K562 (cell line): ENCODE measurements around the gene TMEM222. TPM values are rescaled to one million over a fixed set of nuclear protein-coding genes. Genes with fewer than 3 reads are reported as not detected.

Experiments
- ATAC-seq: fragments of 200-7000 bp; cut with Tn5 transposase; 3 replicates; pipeline ENCODE4 v1.9.1; 2020; ENCODE audit warnings: moderate library complexity
- BruUV-seq: library from RNA; stranded (reverse); fragments of 400-500 nt; replicated peaks from 2 replicates; lab custom pipeline; 2021; lab: Mats Ljungman, UMichigan
- CTCF ChIA-PET: fragments of 300-600 bp; formaldehyde crosslinking; extraction: SDS; loops from one replicate; lab custom pipeline; 2021; ENCODE audit warnings: low intra/inter-chr PET ratio; lab: Yijun Ruan, JAX
- POLR2A ChIA-PET: fragments of 300-600, 350-650 bp; sonication (Branson Sonifier 250); formaldehyde crosslinking; extraction: SDS; loops from one replicate; lab custom pipeline; 2021; ENCODE audit warnings: antibody characterized with exemption, inconsistent platforms; lab: Yijun Ruan, JAX
- DNase-seq, 4 experiments: peaks; one replicate each; pipeline versions ENCODE4 v3.0.0 to v3.0.0-alpha.2; 2011 to 2018; ENCODE audit warnings: low spot score in 3 of 4, mixed read lengths in 3 of 4; ENCODE audit errors: extremely low read depth in 1 of 4
- FAIRE-seq: peaks from 2 replicates; lab custom pipeline; 2011; peaks lifted over from hg19 to GRCh38; lab: Jason Lieb, UNC
- H2AFZ ChIP-seq: 2 replicates; pipeline ENCODE4 v1.6.0; 2011; ENCODE audit warnings: low read depth, low read length, control low read depth, inconsistent platforms
- H3K27ac ChIP-seq: fragments of 200-600 bp; 3 replicates; pipeline ENCODE4 v1.8.0; 2011; ENCODE audit warnings: low read depth, mild to moderate bottlenecking, control low read depth, inconsistent platforms, low read length, moderate library complexity, mixed read lengths; ENCODE audit errors: extremely low read depth
- H3K27me3 ChIP-seq, 2 experiments: fragments of 300-600 bp in 1 of 2; 2 replicates in 1 of 2; 3 replicates in 1 of 2; pipeline versions ENCODE4 v1.6.0 to v1.8.0; 2011; ENCODE audit warnings: inconsistent platforms in 2 of 2, low read length in 2 of 2, mild to moderate bottlenecking in 1 of 2, mixed read lengths in 1 of 2, moderate library complexity in 1 of 2; ENCODE audit not compliant: control insufficient read depth in 2 of 2, insufficient read depth in 2 of 2
- H3K36me3 ChIP-seq: fragments of 300-600 bp; 3 replicates; pipeline ENCODE4 v1.8.0; 2011; ENCODE audit warnings: mild to moderate bottlenecking, low read length, inconsistent platforms; ENCODE audit not compliant: control insufficient read depth, insufficient read depth
- H3K4me1 ChIP-seq, 2 experiments: fragments of 200-600 bp in 1 of 2; replicated peaks in 1 of 2; 2 replicates in 1 of 2; 3 replicates in 1 of 2; pipeline versions ENCODE4 v1.5.1 to v1.8.0; 2011; ENCODE audit warnings: inconsistent platforms in 2 of 2, low read length in 2 of 2, mild to moderate bottlenecking in 1 of 2, mixed read lengths in 1 of 2, moderate library complexity in 1 of 2; ENCODE audit not compliant: control insufficient read depth in 2 of 2, insufficient read depth in 2 of 2
- H3K4me2 ChIP-seq: 2 replicates; pipeline ENCODE4 v1.6.1; 2011; ENCODE audit warnings: low read length, control low read depth, inconsistent platforms, mixed read lengths; ENCODE audit not compliant: insufficient read depth
- H3K4me3 ChIP-seq: fragments of 200-600 bp; sonication (generic), shearing (Covaris generic); 2 replicates; pipeline ENCODE4 v1.5.1; 2016; ENCODE audit warnings: control low read depth, inconsistent platforms
- H3K79me2 ChIP-seq: fragments of 200-600 bp; 3 replicates; pipeline ENCODE4 v1.8.0; 2011; ENCODE audit warnings: low read length, inconsistent platforms; ENCODE audit not compliant: control insufficient read depth, insufficient read depth
- H3K9ac ChIP-seq, 2 experiments: 2 replicates each; pipeline versions ENCODE4 v1.6.0 to v1.6.1; 2011; ENCODE audit warnings: low read depth in 2 of 2, low read length in 2 of 2, control low read depth in 1 of 2, inconsistent platforms in 1 of 2, mild to moderate bottlenecking in 1 of 2, mixed read lengths in 1 of 2; ENCODE audit not compliant: insufficient read depth in 1 of 2
- H3K9me1 ChIP-seq: one replicate; pipeline ENCODE4 v1.6.0; 2011; ENCODE audit warnings: inconsistent platforms, mild to moderate bottlenecking, low read length, moderate library complexity; ENCODE audit not compliant: control insufficient read depth, insufficient read depth
- H3K9me3 ChIP-seq: replicated peaks from 2 replicates; pipeline ENCODE4 v1.5.1; 2011; ENCODE audit warnings: low read depth, low read length, inconsistent platforms; ENCODE audit not compliant: control insufficient read depth, insufficient read depth
- H4K20me1 ChIP-seq: replicated peaks from 2 replicates; pipeline ENCODE4 v1.6.1; 2011; ENCODE audit warnings: low read length, inconsistent platforms, mixed read lengths; ENCODE audit not compliant: control insufficient read depth, insufficient read depth
- PTBP1 ChIP-seq: fragments of 200-400 bp; formaldehyde crosslinking; IDR thresholded peaks from 2 replicates; pipeline ENCODE4 v1.6.1; 2017; ENCODE audit warnings: low read depth, low read length
- USF1 ChIP-seq: sonication (generic); formaldehyde crosslinking; IDR thresholded peaks from 2 replicates; pipeline ENCODE4 v1.9.0; 2022; ENCODE audit warnings: mild to moderate bottlenecking, missing genetic modification reagents
- WGBS: fragments of 100-300 bp; shearing (Covaris generic); methylation state at CpG from one replicate; pipeline ENCODE4 v1.1.6; 2016; ENCODE audit warnings: low coverage, mixed read lengths; ENCODE audit not compliant: insufficient coverage; ENCODE audit errors: missing lambda C conversion rate; 5-methylcytosine and 5-hydroxymethylcytosine counted together
- in situ Hi-C: fragments of 300-500 bp; cut with MboI; formaldehyde crosslinking; loops from 4 replicates; pipeline ENCODE4 v1.15.0; 2018; ENCODE audit warnings: inconsistent platforms, mixed read lengths
- intact Hi-C: fragments of 100-400 bp; cut with micrococcal nuclease; formaldehyde crosslinking; loops from 2 replicates; pipeline ENCODE4 v1.14.2; 2022
- polyA plus RNA-seq, 8 experiments: library from polyadenylated mRNA; depleted of rRNA in 4 of 8; stranded (reverse) in 5 of 8; unstranded in 3 of 8; fragments of >200 nt; fragmentation: Nextera tagmentation in 2 of 8; fragmentation: Illumina TruSeq in 1 of 8; extraction: Ambion mirVana in 2 of 8; extraction: Trizol in 1 of 8; gene quantifications; 2 replicates each; pipeline versions ENCODE4 v1.2.1 to v1.2.3, GENCODE V29; 2011 to 2014; ENCODE audit warnings: inconsistent platforms in 1 of 8, missing spikeins in 1 of 8
- total RNA-seq, 7 experiments: library from RNA; depleted of rRNA in 6 of 7; stranded (reverse); fragments of >200 nt in 6 of 7; fragmentation: Illumina TruSeq in 2 of 7; extraction: Trizol in 2 of 7; gene quantifications; 2 replicates each; pipeline versions ENCODE4 v1.2.1 to v1.2.3, GENCODE V29; 2011 to 2021; ENCODE audit warnings: low replicate concordance in 1 of 7

TMEM222 gene
- total and polyA plus RNA-seq, 9 of the 15 experiments (the other 6 are each of a cell fraction or from before 2014, with no cell fraction given): 6.9 to 48.0 (median 32.8) TPM

- intact Hi-C loops (loop anchor here (1.0 to 2.0 kb wide), 2 partner anchors 40 to 63 kb away; no protein-coding TSS in a partner anchor), in situ Hi-C loops (no loop called here)
- H3K27me3 ChIP-seq: no peaks in the 10 kb centered on the region
- ATAC-seq: no peak
- TF ChIP-seq PTBP1 (no peak), USF1 (CRISPR knock-in tag) (0 out of 2 replicates have a peak, but pooled peaks have one; percentile 27)
- peaks cover 28% of the 10 kb centered on the region for H3K79me2 ChIP-seq
- peak overlapping the region in 1 of 2 experiments; percentile 61; a peak in 1 of 4 replicates for H3K9ac ChIP-seq
- no peak overlapping the region for H3K27ac ChIP-seq
- no peak for FAIRE-seq
- DNase-seq: no peak
- no peaks in the 10 kb centered on the region for H3K9me3 ChIP-seq
- H4K20me1 ChIP-seq: peaks cover 16% of the 10 kb centered on the region
- no peaks in the 10 kb centered on the region for H3K9me1 ChIP-seq
- BruUV-seq: no TSS peak
- peaks cover 0 to 12% of the 10 kb centered on the region in 2 experiments; a peak in 2 of 5 replicates for H3K4me1 ChIP-seq
- CTCF ChIA-PET: interaction anchor here (0.7 to 1.9 kb wide), 5 partner anchors 35 to 275 kb away, joined by 3 to 7 read pairs (median 4); partner anchors contain the start of gene MAP3K6
- no peak overlapping the region for H3K4me3 ChIP-seq
- no peak overlapping the region for H3K4me2 ChIP-seq
- POLR2A ChIA-PET: interaction anchor here (0.5 to 2.5 kb wide), 11 partner anchors 8 to 570 kb away, joined by 3 to 23 read pairs (median 4); partner anchors contain the start of genes MAP3K6 and TMEM222
- peaks cover 89% of the 10 kb centered on the region for H3K36me3 ChIP-seq
- WGBS: 97% methylated on average over 5 of the region's 5 CpGs
- H2AFZ ChIP-seq: no peak overlapping the region
Measured at GRCh38 chr1:27331922-27332321, 10.0 kb downstream of the TMEM222 start.
